GM19395 (cell line): ENCODE results near the gene PKDREJ.

Experiments
- ATAC-seq: cut with Tn5 transposase; IDR thresholded peaks from one replicate; pipeline ENCODE4 v1.9.1; 2021; ENCODE audit warnings: mild to moderate bottlenecking, moderate library complexity; ENCODE audit not compliant: unreplicated experiment

PKDREJ gene

DNA sequence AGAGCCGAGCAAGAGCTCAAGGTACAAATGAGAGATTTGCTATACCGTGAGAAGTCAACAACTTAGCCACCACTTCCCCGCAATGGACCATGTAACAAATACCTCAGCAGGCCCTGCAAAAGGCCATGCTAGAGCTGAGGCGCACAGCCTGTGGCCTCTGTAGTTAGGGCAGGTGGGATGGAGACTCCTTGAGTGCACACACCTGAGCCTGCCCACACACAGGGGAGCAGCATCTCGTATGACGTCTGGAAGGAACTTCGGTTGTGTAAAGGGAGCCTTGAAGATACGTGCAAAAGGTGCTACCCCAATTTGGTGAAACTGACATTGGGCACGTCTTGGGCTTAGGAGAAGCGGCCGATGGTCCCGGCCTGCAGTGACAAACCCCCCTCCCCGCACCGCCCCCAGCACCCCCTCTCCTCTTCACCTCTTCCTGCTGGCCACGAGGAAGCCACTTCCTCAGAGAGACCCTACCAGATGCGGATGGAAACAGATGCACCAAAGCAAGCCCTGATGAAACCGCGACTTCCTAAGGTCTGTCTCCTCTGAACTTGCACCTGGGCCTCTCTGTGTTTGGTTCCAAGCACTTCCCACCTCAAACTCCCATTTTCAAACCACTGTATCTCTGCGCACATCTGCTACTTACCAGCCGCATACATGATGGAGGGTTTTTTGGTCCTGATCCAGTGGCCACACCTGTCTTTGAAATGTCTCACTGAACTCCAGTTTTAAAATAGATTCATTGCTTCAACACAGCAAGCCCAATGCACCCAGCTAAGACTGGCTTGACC lies 23.7 kb downstream of the PKDREJ start:
- ATAC-seq: no peak

DNA sequence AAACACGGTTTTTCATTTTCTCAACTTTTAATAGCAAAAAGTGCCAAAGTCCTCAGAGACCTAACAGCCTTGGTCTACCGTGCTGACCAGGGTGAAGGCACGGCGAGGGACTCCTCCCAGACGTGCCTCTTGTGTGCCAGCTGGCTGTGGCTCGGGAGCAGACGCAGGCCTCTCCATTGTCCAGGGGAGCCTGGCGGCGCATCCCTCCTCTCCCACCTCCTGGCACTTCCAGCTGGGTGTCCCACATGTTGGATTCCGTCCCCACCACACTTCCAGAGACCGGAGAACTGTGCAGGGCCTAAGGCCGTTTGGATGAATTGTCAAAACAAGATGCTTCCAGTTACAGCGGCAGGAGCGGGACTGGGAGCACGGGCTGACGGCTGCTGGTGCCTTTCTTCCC lies 24.6 kb downstream of the PKDREJ start:
- no peak for ATAC-seq

DNA sequence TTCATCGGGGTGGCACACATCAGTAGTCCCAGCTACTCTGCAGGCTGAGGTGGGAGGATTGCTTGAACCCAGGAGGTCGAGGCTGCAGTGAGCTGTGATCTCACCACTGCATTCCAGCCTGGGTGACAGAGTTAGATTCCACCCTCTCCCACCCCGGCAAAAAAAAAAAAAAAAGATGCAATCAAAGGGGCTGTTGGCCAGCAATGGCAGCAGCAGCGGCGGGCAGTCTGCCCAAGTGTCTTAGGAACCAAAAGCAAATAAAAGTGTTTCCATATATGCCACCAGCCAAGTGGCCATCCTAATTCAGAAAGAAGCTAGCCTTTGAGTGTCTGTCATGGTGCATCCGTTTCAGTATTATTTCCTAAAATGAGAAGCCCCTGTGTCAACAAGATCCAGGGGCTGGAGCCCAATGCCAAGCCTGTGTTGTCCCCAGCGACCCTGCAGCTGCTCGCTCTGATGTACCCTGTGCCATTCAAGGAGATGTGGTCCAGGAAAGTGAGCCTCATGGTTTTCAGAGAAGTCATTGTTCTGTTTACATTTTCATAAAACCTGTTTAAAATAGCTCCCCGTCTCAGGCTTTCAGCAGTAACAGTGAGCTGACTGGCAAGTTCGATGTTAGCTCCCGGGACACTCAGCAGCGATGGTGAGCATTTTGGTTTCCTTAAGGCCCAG lies 25.6 kb downstream of the PKDREJ start:
- ATAC-seq: no peak

DNA sequence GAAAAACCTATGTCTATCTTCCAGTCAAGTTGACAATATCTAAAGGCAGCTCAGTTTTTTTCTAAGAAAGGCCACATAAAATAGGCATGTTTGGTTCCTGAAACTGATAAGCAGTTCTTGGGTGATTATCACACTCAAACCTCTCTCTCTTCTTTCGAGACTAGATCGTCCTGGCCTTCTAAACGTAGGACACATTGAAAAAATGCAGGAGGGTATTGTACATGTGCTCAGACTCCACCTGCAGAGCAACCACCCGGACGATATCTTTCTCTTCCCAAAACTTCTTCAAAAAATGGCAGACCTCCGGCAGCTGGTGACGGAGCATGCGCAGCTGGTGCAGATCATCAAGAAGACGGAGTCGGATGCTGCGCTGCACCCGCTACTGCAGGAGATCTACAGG lies 28.2 kb downstream of the PKDREJ start:
- ATAC-seq: no peak

DNA sequence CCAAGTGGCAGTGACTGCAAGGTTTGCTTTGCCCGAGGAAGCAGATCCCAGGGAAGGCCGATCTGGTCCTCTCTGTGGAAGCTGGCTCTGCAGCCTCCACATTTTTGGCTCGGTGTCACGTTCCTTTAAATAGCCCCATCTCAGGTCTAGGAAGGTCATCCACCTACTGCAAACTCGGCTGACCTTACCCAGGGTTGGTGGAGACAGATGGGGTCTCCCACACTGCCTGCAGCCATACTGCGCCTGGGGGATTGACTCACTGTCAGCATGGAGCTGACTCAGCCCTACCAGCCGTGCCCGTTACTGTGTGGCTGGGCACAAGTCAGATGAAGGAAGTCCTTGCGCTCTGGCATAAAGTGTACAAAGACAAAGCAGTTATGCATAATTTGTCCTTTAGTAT lies 29.9 kb downstream of the PKDREJ start:
- ATAC-seq: no peak

DNA sequence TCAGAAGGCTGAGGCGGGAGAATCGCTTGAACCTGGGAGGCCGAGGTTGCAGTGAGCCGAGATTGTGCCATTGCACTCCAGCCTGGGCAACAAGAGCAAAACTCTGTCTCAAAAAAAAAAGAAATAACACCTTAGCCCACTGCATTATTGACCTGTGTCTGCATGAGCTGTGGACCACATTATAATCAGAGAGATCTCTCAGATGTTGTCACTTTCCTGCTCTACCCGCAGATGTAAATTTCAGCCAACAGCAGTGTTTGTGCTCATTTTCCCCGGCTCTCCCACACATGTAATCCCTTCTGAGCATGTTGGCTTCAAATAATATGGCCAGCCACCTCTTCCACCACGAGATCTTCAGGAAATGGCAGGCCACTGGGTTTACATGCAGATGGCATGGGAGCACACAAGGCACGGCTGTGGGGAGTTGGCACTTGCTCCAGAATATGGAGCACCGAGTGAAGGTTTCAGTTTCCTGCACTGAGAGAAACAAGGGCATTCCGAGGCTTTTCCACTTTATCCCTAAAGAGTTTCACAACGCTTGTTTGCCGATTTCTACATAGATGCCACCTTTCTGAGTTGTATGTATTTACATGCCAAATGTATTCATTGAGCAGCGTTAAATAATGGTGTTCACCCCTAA lies 32.8 kb downstream of the PKDREJ start:
- ATAC-seq: no peak

DNA sequence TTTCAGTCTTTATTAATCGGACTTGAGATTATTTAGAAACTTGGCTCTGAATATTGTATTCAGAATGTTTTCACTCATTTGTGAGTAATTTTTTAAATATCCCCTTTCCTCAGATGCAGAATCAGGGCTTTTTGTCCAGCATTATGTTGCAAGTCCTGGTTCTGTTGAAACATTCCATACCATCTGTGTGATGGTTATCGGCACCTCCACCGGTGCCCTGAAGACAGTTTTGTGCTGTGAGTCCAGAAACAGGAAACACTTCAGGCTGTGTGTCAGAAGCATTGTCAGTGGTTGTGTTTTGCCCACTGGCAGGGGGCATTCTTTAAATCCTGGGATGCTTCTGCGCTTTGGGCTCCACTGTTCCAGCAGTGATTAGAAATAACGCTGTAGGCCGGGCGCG lies 33.4 kb downstream of the PKDREJ start:
- no peak for ATAC-seq

DNA sequence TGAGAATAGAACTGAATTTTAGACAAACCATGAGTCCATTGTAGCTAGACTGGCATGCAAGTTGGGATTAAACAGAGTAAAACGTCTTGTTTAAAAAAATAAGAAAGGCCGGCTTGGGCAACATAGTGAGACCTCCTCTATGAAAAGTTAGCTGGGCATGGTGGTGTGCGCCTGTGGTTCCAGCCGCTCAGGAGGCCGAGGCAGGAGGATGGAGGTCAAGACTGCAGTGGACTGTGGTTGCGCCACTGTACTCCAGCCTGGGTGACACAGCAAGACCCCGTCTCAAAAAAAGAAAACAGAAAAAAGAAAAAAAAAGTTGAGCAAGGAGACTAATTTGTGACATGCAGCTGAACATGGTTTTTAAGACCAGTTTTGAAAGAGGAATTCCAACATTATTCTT lies 36.6 kb downstream of the PKDREJ start:
- no peak for ATAC-seq

DNA sequence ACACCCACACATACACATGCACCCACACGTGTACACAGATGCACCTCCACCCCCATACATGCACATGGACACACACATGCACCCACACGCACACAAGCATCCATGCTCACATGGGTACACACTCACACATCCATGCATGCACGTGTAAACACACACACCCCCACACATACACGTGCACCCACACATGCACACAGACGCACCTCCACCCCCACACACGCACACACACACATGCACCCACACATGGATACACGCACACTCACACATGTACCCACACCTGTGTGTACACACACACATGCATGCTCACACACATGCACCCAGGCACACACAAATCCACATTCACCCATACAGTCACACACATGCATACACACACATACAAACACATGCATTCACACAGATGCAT lies 37.5 kb downstream of the PKDREJ start:
- ATAC-seq: no peak

DNA sequence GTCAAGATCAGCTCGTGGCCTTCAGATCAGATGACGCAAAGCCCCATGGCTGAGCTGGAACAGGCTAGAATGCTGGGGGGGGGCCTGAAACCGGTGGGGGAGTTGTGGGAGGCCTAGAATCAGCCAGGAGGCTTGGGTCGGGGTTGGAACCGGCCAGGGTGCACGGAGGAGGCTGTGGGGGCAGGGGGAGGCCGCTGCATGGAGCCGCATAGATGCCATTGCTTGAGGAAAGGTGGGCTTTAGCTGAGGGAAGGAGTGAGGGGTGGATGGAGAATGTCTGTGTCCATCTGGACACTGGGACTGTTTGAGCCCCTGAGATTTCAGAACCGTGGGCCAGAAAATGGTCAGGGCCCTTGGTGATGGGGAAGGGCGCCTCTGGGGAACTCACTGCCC lies 38.2 kb downstream of the PKDREJ start:
- ATAC-seq: no peak

DNA sequence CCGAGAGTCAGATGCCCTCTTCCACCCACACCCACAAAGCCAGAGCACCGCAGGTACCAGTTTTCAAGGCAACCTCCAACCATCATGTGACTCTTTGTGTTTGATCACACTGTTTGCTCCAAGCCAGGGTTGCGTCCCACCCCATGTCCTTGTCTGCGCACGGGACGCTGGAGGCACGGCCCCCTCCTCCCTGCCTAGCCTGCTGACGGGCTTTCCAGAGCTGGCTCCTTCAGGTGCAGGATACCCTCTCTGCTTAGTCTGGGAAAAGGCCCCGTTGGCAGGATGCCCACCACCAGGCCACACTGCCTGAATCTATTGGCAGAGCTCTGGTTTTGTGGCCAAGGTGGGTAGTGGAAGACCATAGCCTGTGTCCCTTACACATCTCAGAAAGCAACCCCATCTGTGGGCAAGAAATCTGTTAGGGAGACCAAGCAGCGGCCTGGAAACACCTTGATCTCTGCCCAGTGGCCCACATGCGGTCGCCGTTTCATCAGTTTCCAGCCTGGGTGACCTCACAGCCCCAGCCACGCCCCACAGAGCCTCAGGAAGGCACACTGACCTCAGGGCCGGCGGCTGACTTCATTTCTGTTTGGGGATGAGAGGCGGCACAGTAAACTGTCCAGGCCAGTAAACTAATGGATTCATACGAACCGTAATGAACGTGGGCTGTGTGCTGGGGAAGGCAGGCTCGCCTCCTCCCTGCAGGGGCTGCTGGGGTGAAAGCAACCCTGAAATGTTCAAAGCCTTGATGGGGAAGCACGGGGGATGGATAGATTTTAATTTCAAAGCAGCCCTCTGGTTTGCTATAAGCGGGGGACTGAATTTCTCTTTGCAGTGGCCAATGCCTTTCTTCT lies 38.9 kb downstream of the PKDREJ start:
- ATAC-seq: no peak

DNA sequence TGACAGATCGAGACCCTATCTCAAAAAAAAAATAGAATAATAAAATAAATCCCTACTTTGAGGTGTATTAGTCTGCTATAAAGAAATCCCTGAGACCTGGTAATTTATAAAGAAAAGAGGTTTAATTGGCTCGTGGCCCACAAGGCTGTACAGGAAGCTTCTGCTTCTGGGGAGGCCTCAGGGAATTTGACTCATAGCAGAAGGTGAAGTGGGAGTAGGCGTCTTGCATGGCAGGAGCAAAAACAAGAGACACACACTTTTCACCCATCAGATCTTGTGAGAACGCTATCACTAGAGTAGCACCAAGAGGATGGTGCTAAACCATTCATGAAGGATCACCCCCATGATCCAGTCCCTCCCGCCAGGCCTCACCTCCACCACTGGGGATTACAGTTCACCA lies 42.2 kb downstream of the PKDREJ start:
- ATAC-seq: no peak

DNA sequence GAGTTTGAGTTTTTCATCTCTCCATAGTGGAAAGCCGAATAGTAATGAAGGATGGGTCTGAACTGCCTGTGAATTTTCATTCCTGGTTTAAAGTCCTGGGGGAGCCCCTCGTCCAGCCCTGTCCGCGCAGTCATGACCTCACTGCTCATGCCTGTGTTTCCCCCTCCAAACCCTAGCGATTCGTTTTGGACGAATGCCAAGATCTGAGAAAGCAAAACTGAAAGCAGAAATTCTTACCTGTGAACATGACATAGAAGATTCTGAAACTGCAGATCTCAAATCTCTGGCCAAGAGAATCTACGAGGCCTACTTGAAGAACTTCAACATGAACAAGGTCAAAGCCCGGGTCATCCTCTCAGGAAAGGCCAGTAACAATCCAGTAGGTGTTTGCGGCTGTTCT lies 43.5 kb downstream of the PKDREJ start:
- no peak for ATAC-seq

DNA sequence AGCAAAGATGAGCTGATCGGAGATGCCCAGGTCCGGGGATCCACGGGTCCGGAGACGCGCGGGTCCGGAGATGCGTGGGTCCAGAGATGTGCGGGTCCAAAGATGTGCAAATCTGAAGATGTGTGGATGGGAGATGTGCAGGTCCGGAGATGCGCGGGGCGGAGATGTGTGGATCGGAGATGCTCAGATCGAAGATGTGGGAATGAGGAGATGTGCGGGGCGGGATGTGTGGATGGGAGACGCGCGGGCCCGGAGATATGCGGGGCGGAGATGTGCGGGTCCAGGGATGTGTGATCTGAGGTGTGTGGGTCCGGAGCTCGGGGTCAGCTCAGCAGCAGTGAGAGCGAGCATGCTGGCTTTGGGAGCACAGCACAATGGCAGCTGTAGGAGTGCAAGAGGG lies 48.5 kb downstream of the PKDREJ start:
- no peak for ATAC-seq

DNA sequence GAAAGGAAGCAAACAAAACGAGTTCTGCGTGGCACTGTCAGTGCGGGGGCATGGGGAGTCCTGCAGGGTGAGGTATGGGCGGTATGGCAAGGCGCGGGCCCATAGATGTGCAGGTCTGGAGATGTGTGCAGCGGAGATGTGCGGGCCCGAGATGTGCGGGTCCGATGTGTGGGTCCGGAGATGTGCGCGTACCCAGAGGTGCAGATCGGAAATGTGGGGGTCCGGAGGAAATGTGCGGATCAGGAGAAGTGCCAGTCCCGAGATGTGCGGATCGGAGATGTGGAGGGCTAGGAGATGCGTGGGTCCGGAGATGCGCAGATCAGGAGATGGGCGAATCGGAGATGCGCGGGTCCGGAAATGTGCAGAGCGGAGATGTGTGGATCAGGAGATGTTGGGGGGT lies 49.0 kb downstream of the PKDREJ start:
- ATAC-seq: no peak

DNA sequence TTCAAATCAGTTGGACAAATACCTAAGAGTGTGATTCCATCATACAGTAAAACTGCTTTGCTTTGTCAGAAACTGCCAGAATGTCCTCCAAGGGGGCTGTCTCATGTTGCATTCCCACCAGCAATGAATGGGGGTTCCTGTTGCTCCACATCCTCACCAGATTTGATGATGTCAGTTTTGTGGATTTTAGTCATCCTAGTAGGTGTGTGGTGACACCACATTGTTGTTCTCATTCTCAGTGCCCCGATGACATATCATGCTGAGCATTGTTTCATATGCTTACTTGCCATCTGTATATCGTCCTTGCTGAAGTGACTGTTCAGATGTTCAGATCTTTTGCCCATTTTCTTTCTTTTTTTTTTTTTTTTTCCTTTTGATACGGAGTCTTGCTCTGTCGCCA lies 50.1 kb downstream of the PKDREJ start:
- no peak for ATAC-seq

DNA sequence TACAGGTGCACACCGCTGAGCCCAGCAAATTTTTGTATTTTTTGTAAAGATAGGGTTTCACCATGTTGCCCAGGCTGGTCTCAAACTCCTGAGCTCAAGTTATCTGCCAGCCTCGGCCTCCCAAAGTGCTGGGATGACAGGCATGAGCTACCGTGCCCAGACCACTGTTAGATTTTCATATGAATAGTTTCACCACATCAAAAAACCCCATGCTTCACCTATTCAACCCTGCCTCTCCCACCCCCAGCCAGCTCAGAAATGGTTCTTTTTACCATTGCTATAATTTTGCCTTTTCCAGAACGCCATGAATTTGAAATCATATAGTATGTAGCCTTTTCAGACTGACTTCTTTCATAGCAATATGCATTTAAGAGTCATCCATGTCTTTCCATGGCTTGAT lies 50.9 kb downstream of the PKDREJ start:
- ATAC-seq: no peak

DNA sequence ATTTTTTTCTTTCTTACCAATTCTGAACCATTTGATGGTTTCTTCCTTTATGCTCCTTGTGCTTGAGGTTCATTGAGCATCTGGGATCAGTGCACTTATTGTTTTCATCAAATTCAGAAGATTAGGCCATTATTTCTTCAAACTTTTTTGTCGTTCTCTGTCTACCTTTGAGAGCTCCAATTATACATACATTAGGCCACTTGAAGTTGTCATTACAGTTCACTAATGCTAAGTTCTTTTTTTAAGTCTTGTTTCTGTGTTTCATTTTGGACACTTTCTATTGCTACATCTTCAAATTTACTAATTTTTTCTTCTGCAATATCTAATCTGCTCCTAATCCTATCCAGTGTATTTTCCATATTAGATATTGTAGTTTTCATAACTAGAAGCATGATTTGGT lies 53.9 kb downstream of the PKDREJ start:
- no peak for ATAC-seq
